ENCODE measurements around the gene KRTAP21-2. TPM values are rescaled to one million over a fixed set of nuclear protein-coding genes. Genes with fewer than 3 reads are reported as not detected.

Gene KRTAP21-2
- total RNA-seq, 1 experiment from 2014 or later = not detected

DNA sequence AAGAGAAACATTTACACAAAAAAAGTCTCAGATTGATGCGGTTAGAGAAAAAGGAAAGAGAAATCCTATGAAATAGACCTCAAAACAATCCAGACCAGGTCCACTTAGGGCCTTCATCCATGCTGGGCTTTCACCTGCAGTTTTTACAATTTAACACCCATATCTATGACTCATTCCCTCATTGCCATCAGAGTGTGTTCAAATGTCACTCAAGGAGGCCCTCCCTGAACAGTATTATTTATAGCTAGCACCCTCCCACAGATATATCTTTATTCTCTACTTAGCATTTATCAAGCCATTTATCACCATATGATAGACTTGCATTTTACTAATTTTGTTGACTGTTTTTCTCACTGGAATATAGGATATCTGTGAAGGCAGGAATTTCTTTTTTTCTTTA lies 27.7 kb downstream of the KRTAP21-2 start:
- H3K9me3 ChIP-seq = no peaks in the 10 kb centered on the region; the same call in 1 of the 2 replicates
- no TSS peak for BruUV-seq (replicated peaks)
- Mint-ChIP-seq H3K4me3 (ENCODE audit: unreplicated experiment) (no peak overlapping the region), H3K36me3 (ENCODE audit: insufficient read depth, unreplicated experiment) (no peaks in the 10 kb centered on the region), H3K27ac (ENCODE audit: unreplicated experiment) (no peak overlapping the region), H3K27me3 (ENCODE audit: insufficient read depth, unreplicated experiment) (peaks cover 4% of the 10 kb centered on the region), H3K9me3 (ENCODE audit: unreplicated experiment) (no peaks in the 10 kb centered on the region), H3K4me1 (ENCODE audit: low read depth, unreplicated experiment) (no peaks in the 10 kb centered on the region)
- H3K27me3 ChIP-seq (replicated peaks; ENCODE audit: control insufficient read depth, insufficient read depth, low read length) = no peaks in the 10 kb centered on the region
- H3K4me3 ChIP-seq (ENCODE audit: low read depth, low read length) = no peak overlapping the region
- CTCF ChIA-PET = no interaction called here
- intact Hi-C loops (cut with micrococcal nuclease; ENCODE audit: unreplicated experiment) = no loop called here
- no peaks in the 10 kb centered on the region for H3K36me3 ChIP-seq (ENCODE audit: control insufficient read depth, insufficient read depth, low read length)
- POLR2A ChIA-PET = no interaction called here
- no peaks in the 10 kb centered on the region for H3K4me1 ChIP-seq
- TF ChIP-seq, protein P1, sequence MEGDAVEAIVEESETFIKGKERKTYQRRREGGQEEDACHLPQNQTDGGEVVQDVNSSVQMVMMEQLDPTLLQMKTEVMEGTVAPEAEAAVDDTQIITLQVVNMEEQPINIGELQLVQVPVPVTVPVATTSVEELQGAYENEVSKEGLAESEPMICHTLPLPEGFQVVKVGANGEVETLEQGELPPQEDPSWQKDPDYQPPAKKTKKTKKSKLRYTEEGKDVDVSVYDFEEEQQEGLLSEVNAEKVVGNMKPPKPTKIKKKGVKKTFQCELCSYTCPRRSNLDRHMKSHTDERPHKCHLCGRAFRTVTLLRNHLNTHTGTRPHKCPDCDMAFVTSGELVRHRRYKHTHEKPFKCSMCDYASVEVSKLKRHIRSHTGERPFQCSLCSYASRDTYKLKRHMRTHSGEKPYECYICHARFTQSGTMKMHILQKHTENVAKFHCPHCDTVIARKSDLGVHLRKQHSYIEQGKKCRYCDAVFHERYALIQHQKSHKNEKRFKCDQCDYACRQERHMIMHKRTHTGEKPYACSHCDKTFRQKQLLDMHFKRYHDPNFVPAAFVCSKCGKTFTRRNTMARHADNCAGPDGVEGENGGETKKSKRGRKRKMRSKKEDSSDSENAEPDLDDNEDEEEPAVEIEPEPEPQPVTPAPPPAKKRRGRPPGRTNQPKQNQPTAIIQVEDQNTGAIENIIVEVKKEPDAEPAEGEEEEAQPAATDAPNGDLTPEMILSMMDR (IDR thresholded peaks at IDR 0.05; ENCODE audit: insufficient read depth in 1 of 2, low read depth in 1 of 2, low read length in 1 of 2, severe bottlenecking in 1 of 2, unreplicated experiment in 1 of 2) = no peak
- no peak for DNase-seq

DNA sequence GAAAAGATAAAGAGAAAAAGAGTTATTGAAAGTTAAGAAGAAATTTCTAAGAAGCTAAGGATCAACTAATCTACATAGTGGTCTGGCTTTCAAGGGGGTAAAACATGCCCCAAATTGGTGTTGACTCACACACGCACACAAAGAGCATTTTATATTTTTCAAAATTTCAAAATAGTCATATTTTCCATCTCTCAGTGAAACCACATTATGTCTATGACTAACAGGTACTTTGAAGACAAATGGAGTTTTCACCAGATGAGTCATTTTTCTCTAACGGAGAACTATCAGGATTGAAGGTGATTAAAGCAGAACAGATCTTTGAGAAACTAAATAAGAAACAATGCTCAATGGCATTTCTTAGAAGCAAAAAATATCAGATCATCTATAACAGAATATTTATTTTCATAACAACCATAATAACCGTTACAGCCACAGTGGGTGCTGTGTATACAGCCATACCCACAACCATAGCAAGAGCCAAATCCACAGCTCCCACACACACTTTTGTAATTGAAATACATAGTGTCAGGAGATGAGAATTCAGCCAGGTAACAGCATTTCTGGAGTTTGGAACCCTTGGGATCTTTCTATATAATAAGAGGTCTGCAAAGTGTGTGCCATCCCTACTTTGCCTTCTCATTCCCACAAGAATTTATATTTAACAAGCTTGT lies 28.7 kb downstream of the KRTAP21-2 start, which contains the start of gene KRTAP21-3:
Gene KRTAP21-3, minus strand, starts transcription at position 539 of the 671 bp plus-strand sequence. Its CDS starts 18 bp downstream, at position 521.
- no TSS peak for BruUV-seq (replicated peaks)
- intact Hi-C loops (cut with micrococcal nuclease; ENCODE audit: unreplicated experiment) = no loop called here
- CTCF ChIA-PET = no interaction called here

DNA sequence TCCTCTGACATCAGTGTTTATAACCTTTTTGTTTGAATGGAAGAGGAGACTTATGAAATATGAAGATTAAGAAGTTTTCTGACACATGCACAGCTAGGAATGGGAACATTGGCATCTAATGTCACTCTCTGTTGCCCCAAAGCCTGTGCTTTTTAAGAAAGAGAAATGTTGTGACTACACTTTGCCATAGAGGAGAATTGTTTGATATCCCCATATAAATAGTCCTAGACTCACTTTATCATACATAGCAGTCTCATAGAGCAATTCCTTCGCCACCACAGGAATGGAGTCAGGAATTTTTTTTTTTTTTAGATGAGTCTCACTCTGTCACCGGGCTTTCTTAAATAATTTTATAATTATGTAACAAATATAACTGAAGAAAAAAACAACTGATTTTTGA lies 30.0 kb downstream of the KRTAP21-2 start:
- Mint-ChIP-seq H3K9me3 (ENCODE audit: unreplicated experiment) (peaks cover 9% of the 10 kb centered on the region), H3K4me1 (ENCODE audit: low read depth, unreplicated experiment) (no peaks in the 10 kb centered on the region), H3K27me3 (ENCODE audit: insufficient read depth, unreplicated experiment) (no peaks in the 10 kb centered on the region), H3K4me3 (ENCODE audit: unreplicated experiment) (no peak overlapping the region), H3K27ac (ENCODE audit: unreplicated experiment) (no peak overlapping the region), H3K36me3 (ENCODE audit: insufficient read depth, unreplicated experiment) (no peaks in the 10 kb centered on the region)
- Histone ChIP-seq H3K36me3 (ENCODE audit: control insufficient read depth, insufficient read depth, low read length) (no peaks in the 10 kb centered on the region), H3K4me1 (no peaks in the 10 kb centered on the region), H3K9me3 (no peaks in the 10 kb centered on the region; the same call in 1 of the 2 replicates), H3K27me3 (replicated peaks; ENCODE audit: control insufficient read depth, insufficient read depth, low read length) (no peaks in the 10 kb centered on the region), H3K4me3 (ENCODE audit: low read depth, low read length) (no peak overlapping the region)
- no TSS peak for BruUV-seq (replicated peaks)
- ChIA-PET POLR2A (no interaction called here), CTCF (no interaction called here)
- intact Hi-C loops (cut with micrococcal nuclease; ENCODE audit: unreplicated experiment) = no loop called here
- no peak for DNase-seq
- TF ChIP-seq, protein P1 (IDR thresholded peaks at IDR 0.05; ENCODE audit: insufficient read depth in 1 of 2, low read depth in 1 of 2, low read length in 1 of 2, severe bottlenecking in 1 of 2, unreplicated experiment in 1 of 2) = no peak

More for the DNA sequence above, 28.7 kb downstream of the KRTAP21-2 start, which contains the start of gene KRTAP21-3:
- H3K4me3 ChIP-seq (ENCODE audit: low read depth, low read length) = no peak within 1 kb of the TSS
- H3K27me3 ChIP-seq (replicated peaks; ENCODE audit: control insufficient read depth, insufficient read depth, low read length) = no peaks in the 10 kb centered on the region
- peaks cover 4% of the 10 kb centered on the region for H3K27me3 Mint-ChIP-seq (ENCODE audit: insufficient read depth, unreplicated experiment)
- no peak within 1 kb of the TSS for H3K27ac Mint-ChIP-seq (ENCODE audit: unreplicated experiment)
- H3K36me3 ChIP-seq (ENCODE audit: control insufficient read depth, insufficient read depth, low read length) = no peaks in the 10 kb centered on the region
- no peaks in the 10 kb centered on the region; the same call in 1 of the 2 replicates for H3K9me3 ChIP-seq
- H3K9me3 Mint-ChIP-seq (ENCODE audit: unreplicated experiment) = peaks cover 2% of the 10 kb centered on the region
- no peaks in the 10 kb centered on the region for H3K4me1 Mint-ChIP-seq (ENCODE audit: low read depth, unreplicated experiment)
- H3K36me3 Mint-ChIP-seq (ENCODE audit: insufficient read depth, unreplicated experiment) = no peaks in the 10 kb centered on the region
- TF ChIP-seq, protein P1 (IDR thresholded peaks at IDR 0.05; ENCODE audit: insufficient read depth in 1 of 2, low read depth in 1 of 2, low read length in 1 of 2, severe bottlenecking in 1 of 2, unreplicated experiment in 1 of 2) = no peak
- DNase-seq = no peak
- POLR2A ChIA-PET = no interaction called here
- no peak within 1 kb of the TSS for H3K4me3 Mint-ChIP-seq (ENCODE audit: unreplicated experiment)
- H3K4me1 ChIP-seq = no peaks in the 10 kb centered on the region

Measured in Caco-2 (cell line).